Neural cell (in vitro differentiated cells): ENCODE measurements around the gene HIBCH. TPM values are rescaled to one million over a fixed set of nuclear protein-coding genes. Genes with fewer than 3 reads are reported as not detected.

Experiments
- H2AFZ ChIP-seq: fragments of 200-600, 300-800 bp; sonication (generic), shearing (Covaris generic); 2 replicates; pipeline ENCODE4 v1.6.0; 2014; ENCODE audit warnings: low read depth, mild to moderate bottlenecking, antibody characterized with exemption, low read length, moderate library complexity
- H3F3A ChIP-seq: fragments of 200-600 bp; shearing (Covaris generic); 2 replicates; pipeline ENCODE4 v1.6.1; 2016; ENCODE audit warnings: mild to moderate bottlenecking, moderate library complexity, mixed read lengths, antibody characterized with exemption, low read length; ENCODE audit not compliant: insufficient read depth, poor library complexity, severe bottlenecking
- H3K27ac ChIP-seq: fragments of 200-600, 300-800 bp; sonication (generic), shearing (Covaris generic); 2 replicates; pipeline ENCODE4 v1.5.1; 2014; ENCODE audit warnings: mild to moderate bottlenecking, low read length, moderate library complexity
- H3K27me3 ChIP-seq: fragments of 300-800, 200-600 bp; sonication (generic), shearing (Covaris generic); 2 replicates; pipeline ENCODE4 v1.6.0; 2014; ENCODE audit warnings: mild to moderate bottlenecking, low read depth, low read length, moderate library complexity; ENCODE audit not compliant: insufficient read depth
- H3K36me3 ChIP-seq: fragments of 300-800, 200-600 bp; sonication (generic), shearing (Covaris generic); 2 replicates; pipeline ENCODE4 v1.5.1; 2014; ENCODE audit warnings: mild to moderate bottlenecking, antibody characterized with exemption, low read length, moderate library complexity; ENCODE audit not compliant: insufficient read depth
- H3K4me2 ChIP-seq: fragments of 300-800, 200-600 bp; sonication (generic), shearing (Covaris generic); 2 replicates; pipeline ENCODE4 v1.6.0; 2014; ENCODE audit warnings: mild to moderate bottlenecking, low read length
- H3K4me3 ChIP-seq: fragments of 300-800, 200-600 bp; sonication (generic), shearing (Covaris generic); 2 replicates; pipeline ENCODE4 v1.5.1; 2014; ENCODE audit warnings: mild to moderate bottlenecking, low read length, moderate library complexity
- H3K79me2 ChIP-seq: fragments of 200-600 bp; shearing (Covaris generic); replicated peaks from 2 replicates; pipeline ENCODE4 v1.6.0; 2014; ENCODE audit warnings: mild to moderate bottlenecking, low read length, moderate library complexity; ENCODE audit not compliant: insufficient read depth
- H3K9ac ChIP-seq: fragments of 300-800, 200-600 bp; sonication (generic), shearing (Covaris generic); 2 replicates; pipeline ENCODE4 v1.6.1; 2016; ENCODE audit warnings: mild to moderate bottlenecking, low read length, mixed read lengths
- H3K9me2 ChIP-seq: fragments of 200-600 bp; shearing (Covaris generic); 2 replicates; pipeline ENCODE4 v1.6.1; 2016; ENCODE audit warnings: mild to moderate bottlenecking, low read length, mixed read lengths; ENCODE audit not compliant: insufficient read depth
- H3K9me3 ChIP-seq: fragments of 200-600, 300-800 bp; sonication (generic), shearing (Covaris generic); 2 replicates; pipeline ENCODE4 v1.6.1; 2016; ENCODE audit warnings: mild to moderate bottlenecking, mixed run types, low read length, moderate library complexity, mixed read lengths
- H4K20me1 ChIP-seq: fragments of 200-600 bp; shearing (Covaris generic); 2 replicates; pipeline ENCODE4 v1.6.1; 2016; ENCODE audit warnings: mild to moderate bottlenecking, mixed run types; ENCODE audit not compliant: insufficient read depth
- CTCF ChIP-seq: fragments of 450-650 bp; IDR thresholded peaks from 2 replicates; pipeline ENCODE4 v1.5.1; 2014; ENCODE audit warnings: antibody characterized with exemption, mild to moderate bottlenecking, moderate library complexity; ENCODE audit not compliant: poor library complexity, severe bottlenecking
- EP300 ChIP-seq: fragments of 450-650 bp; conservative IDR thresholded peaks from 2 replicates; pipeline ENCODE4 v1.6.1; 2014; ENCODE audit warnings: antibody characterized with exemption, mild to moderate bottlenecking, moderate library complexity; ENCODE audit not compliant: poor library complexity, severe bottlenecking
- EZH2 ChIP-seq: fragments of 200-600, 300-800 bp; shearing (Covaris generic), sonication (generic); IDR thresholded peaks from 2 replicates; pipeline ENCODE4 v1.6.1; 2014; ENCODE audit warnings: antibody characterized with exemption, low read length, borderline replicate concordance, mild to moderate bottlenecking; ENCODE audit not compliant: insufficient read depth, poor library complexity, severe bottlenecking
- MXI1 ChIP-seq: fragments of 450-650 bp; conservative IDR thresholded peaks from 2 replicates; pipeline ENCODE4 v1.6.1; 2014; ENCODE audit warnings: antibody characterized with exemption, mild to moderate bottlenecking; ENCODE audit not compliant: poor library complexity, severe bottlenecking
- POLR2AphosphoS5 ChIP-seq: IDR thresholded peaks from 2 replicates; pipeline ENCODE4 v1.6.1; 2012
- RAD21 ChIP-seq: fragments of 450-650 bp; conservative IDR thresholded peaks from 2 replicates; pipeline ENCODE4 v1.6.1; 2014; ENCODE audit warnings: antibody characterized with exemption, mild to moderate bottlenecking, moderate library complexity
- REST ChIP-seq: IDR thresholded peaks from 2 replicates; pipeline ENCODE4 v1.6.1; 2012; ENCODE audit warnings: borderline replicate concordance
- SMC3 ChIP-seq: fragments of 450-650 bp; conservative IDR thresholded peaks from 2 replicates; pipeline ENCODE4 v1.6.1; 2014; ENCODE audit warnings: antibody characterized with exemption, mild to moderate bottlenecking, moderate library complexity; ENCODE audit not compliant: poor library complexity
- TAF1 ChIP-seq: IDR thresholded peaks from 2 replicates; pipeline ENCODE4 v1.6.1; 2012; ENCODE audit warnings: low read depth
- polyA plus RNA-seq: library from polyadenylated mRNA; depleted of rRNA; stranded (reverse); fragments of >200 nt; gene quantifications from 2 replicates; pipeline ENCODE4 v1.2.3, GENCODE V29; 2014

The HIBCH gene
- polyA plus RNA-seq, 1 donor from 2014 or later, result 17.8 TPM

GRCh38 chr2:190352668-190353536 is 33.3 kb upstream of the HIBCH start:
- Histone ChIP-seq H3K79me2 (no peaks in the 10 kb centered on the region), H3K9ac (no peak overlapping the region), H3K9me3 (no peaks in the 10 kb centered on the region), H2AFZ (no peak overlapping the region), H3K4me3 (no peak overlapping the region), H3K36me3 (no peaks in the 10 kb centered on the region), H3F3A (no peaks in the 10 kb centered on the region), H3K27ac (no peak overlapping the region), H3K4me2 (no peak overlapping the region), H3K27me3 (no peaks in the 10 kb centered on the region), H3K9me2 (no peaks in the 10 kb centered on the region), H4K20me1 (no peaks in the 10 kb centered on the region)
- TF ChIP-seq REST (no peak), CTCF (no peak), MXI1 (no peak), TAF1 (no peak), RAD21 (no peak)

GRCh38 chr2:190351955-190352354 is 32.3 kb upstream of the HIBCH start:
- no peak for TF ChIP-seq REST
- TF ChIP-seq EP300, result no peak
- TF ChIP-seq RAD21, result no peak
- TF ChIP-seq SMC3, result no peak
- no peak for TF ChIP-seq EZH2
- TF ChIP-seq CTCF, result no peak
- no peak for TF ChIP-seq POLR2AphosphoS5
- TF ChIP-seq TAF1, result no peak
- no peak for TF ChIP-seq MXI1
- no peak overlapping the region for H3K27ac ChIP-seq

More at GRCh38 chr2:190351955-190352354, 32.3 kb upstream of the HIBCH start:
- Histone ChIP-seq H3K79me2 (no peaks in the 10 kb centered on the region), H3F3A (no peaks in the 10 kb centered on the region), H4K20me1 (no peaks in the 10 kb centered on the region), H3K9me3 (no peaks in the 10 kb centered on the region), H3K9me2 (no peaks in the 10 kb centered on the region), H3K9ac (no peak overlapping the region), H3K27me3 (no peaks in the 10 kb centered on the region), H3K4me3 (no peak overlapping the region), H3K36me3 (no peaks in the 10 kb centered on the region), H3K4me2 (no peak overlapping the region), H2AFZ (no peak overlapping the region)
